Lung (tissue), 12 donors: ENCODE results near the gene CBX4. TPM values are rescaled to one million over a fixed set of nuclear protein-coding genes. Genes with fewer than 3 reads are reported as not detected.
A peak's percentile ranks its signal among the peaks of the same experiment; 100 is the strongest.

Experiments used
- ATAC-seq: fragments of 200-7000 bp; cut with Tn5 transposase; one replicate; pipeline ENCODE4 v1.9.1; 2020; ENCODE audit warnings: moderate number of reproducible peaks; ENCODE audit not compliant: insufficient read depth, low FRiP score
- DNase-seq, 3 donors: peaks; one replicate each; pipeline ENCODE4 v3.0.0-alpha.2; 2013 to 2017
- H3K27ac ChIP-seq, 2 donors: one replicate each; pipeline ENCODE4 v1.5.1; 2013; ENCODE audit warnings: mild to moderate bottlenecking in 2 of 2, moderate library complexity in 2 of 2, control low read depth in 1 of 2, inconsistent platforms in 1 of 2, low read depth in 1 of 2, low read length in 1 of 2
- H3K27me3 ChIP-seq, 3 donors: one replicate each; pipeline ENCODE4 v1.5.1; 2013; ENCODE audit warnings: low read length in 2 of 3; ENCODE audit not compliant: control insufficient read depth in 3 of 3, insufficient read depth in 3 of 3
- H3K36me3 ChIP-seq, 4 donors: one replicate each; pipeline ENCODE4 v1.5.1; 2013; ENCODE audit warnings: low read length in 4 of 4, mild to moderate bottlenecking in 1 of 4, moderate library complexity in 1 of 4; ENCODE audit not compliant: control insufficient read depth in 4 of 4, insufficient read depth in 4 of 4
- H3K4me1 ChIP-seq, 5 donors: one replicate each; pipeline ENCODE4 v1.5.1; 2013; ENCODE audit warnings: low read length in 5 of 5, mild to moderate bottlenecking in 2 of 5, moderate library complexity in 1 of 5; ENCODE audit not compliant: control insufficient read depth in 5 of 5, insufficient read depth in 5 of 5
- H3K4me3 ChIP-seq: one replicate; pipeline ENCODE4 v1.5.1; 2013; ENCODE audit warnings: mild to moderate bottlenecking, control low read depth, moderate library complexity
- H3K9ac ChIP-seq, 2 donors: one replicate each; pipeline ENCODE4 v1.5.1; 2013; ENCODE audit warnings: low read length in 2 of 2, control low read depth in 1 of 2; ENCODE audit not compliant: insufficient read depth in 1 of 2
- H3K9me3 ChIP-seq, 4 donors: one replicate each; pipeline ENCODE4 v1.5.1; 2013; ENCODE audit warnings: low read length in 3 of 4, mild to moderate bottlenecking in 1 of 4, moderate library complexity in 1 of 4; ENCODE audit not compliant: control insufficient read depth in 4 of 4, insufficient read depth in 3 of 4
- WGBS, 2 donors: extraction: QIAGEN DNeasy Blood & Tissue Kit; methylation state at CpG; one replicate each; pipeline ENCODE4 v1.1.7; 2013; 5-methylcytosine and 5-hydroxymethylcytosine counted together
- polyA plus RNA-seq, 2 donors: library from polyadenylated mRNA; stranded (reverse); fragments of 200-250 nt; gene quantifications; one replicate each; pipeline ENCODE4 v1.2.1, GENCODE V29; 2013
- total RNA-seq, 2 donors: library from RNA; depleted of rRNA in 1 of 2; stranded (reverse); fragments of >200 nt in 1 of 2; gene quantifications; one replicate each; pipeline ENCODE4 v1.2.1, GENCODE V29; 2014 to 2021
- TF ChIP-seq, protein P1 (sequence below): IDR thresholded peaks from 2 replicates; pipeline ENCODE4 v1.5.1; 2012; ENCODE audit warnings: mild to moderate bottlenecking; ENCODE audit errors: control extremely low read depth, extremely low read depth
- donor health status: control.
- donor health status: control.
- donor health status: Bipolar disorder and iron deficiency.
- donor health status: healthy.
- donor health status: DM: yes; HTN: yes; CAD: no.

The CBX4 gene
- total and polyA plus RNA-seq, 4 donors = 12.8 to 32.0 (median 17.5) TPM

DNA sequence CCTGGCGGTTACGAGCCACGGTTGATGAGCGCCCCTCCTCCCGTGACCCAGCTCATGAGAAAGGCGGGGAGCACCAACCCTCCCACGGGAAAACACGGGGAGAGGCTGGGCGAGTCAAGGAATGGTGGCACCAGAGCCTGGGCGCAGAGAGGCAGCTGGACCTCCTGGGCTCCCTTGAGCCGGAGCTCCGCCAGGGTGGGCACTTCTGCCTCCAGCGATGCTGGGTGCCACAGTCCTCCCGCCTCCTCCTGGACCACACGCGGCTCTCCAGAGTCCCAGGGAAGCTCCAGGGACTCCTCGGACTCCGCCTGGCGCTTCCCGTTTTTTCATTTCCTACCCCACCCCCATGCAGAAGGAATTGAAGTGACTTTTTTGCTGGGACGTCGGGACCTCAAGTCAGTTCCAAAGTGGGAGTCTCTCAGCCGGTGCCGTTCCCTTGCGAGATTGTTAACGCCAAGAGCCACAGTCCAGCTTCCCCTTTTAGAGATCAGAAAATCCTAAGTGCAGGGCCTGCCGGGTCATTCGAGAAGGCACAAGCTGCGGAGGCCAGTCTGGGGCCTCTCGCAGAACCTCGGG is 35.7 kb downstream of the CBX4 start:
- DNase-seq (no peak), ATAC-seq (no peak)
- Histone ChIP-seq H3K27me3 (peaks cover 20 to 96% (median 91%) of the 10 kb centered on the region in 3 donors), H3K9me3 (peaks cover 0 to 7% (median 0%) of the 10 kb centered on the region in 4 donors), H3K4me1 (peaks cover 0 to 30% (median 5%) of the 10 kb centered on the region in 5 donors), H3K9ac (no peak overlapping the region), H3K36me3 (no peaks in the 10 kb centered on the region), H3K4me3 (no peak overlapping the region), H3K27ac (no peak overlapping the region)
- WGBS, 2 donors = 6 to 8% methylated on average over 31 of the region's 31 CpGs
- TF ChIP-seq, protein P1, sequence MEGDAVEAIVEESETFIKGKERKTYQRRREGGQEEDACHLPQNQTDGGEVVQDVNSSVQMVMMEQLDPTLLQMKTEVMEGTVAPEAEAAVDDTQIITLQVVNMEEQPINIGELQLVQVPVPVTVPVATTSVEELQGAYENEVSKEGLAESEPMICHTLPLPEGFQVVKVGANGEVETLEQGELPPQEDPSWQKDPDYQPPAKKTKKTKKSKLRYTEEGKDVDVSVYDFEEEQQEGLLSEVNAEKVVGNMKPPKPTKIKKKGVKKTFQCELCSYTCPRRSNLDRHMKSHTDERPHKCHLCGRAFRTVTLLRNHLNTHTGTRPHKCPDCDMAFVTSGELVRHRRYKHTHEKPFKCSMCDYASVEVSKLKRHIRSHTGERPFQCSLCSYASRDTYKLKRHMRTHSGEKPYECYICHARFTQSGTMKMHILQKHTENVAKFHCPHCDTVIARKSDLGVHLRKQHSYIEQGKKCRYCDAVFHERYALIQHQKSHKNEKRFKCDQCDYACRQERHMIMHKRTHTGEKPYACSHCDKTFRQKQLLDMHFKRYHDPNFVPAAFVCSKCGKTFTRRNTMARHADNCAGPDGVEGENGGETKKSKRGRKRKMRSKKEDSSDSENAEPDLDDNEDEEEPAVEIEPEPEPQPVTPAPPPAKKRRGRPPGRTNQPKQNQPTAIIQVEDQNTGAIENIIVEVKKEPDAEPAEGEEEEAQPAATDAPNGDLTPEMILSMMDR = no peak

DNA sequence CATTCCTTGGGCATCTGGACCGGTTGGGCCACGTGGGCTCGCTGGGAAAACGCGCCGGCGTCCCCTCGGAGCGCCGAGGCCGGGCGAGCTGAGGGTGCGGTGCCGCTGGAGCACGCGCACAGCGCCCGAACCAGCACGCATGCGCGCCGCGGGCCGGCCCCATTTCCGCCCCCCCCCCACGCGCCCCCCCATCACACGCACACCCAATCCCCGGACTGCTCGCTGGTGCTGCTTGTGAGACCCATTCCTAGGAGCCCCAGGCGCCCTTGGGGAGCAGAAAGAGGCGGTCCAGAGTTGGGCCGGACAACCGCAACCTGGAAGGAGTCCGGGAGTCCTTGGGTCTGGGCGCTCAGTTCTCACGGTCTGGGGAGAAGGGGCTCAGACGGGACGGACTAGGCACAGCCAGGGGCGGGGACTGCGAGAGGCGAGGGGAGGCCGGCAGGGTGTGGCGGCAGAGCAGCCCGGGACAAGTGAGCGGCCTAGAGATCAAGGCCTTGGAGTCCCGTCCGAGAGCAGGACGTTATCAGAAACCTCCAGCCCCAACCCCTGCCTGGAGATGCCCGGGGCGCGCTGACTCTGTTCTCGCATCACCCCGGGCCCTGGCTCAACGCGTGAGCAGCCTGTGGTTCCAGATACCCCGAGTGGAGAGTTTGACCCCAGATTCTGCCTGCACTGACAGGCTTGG is 36.4 kb downstream of the CBX4 start:
- Histone ChIP-seq H3K27ac (no peak overlapping the region), H3K9me3 (peaks cover 0 to 7% (median 0%) of the 10 kb centered on the region in 4 donors), H3K36me3 (no peaks in the 10 kb centered on the region), H3K4me1 (peaks cover 0 to 37% (median 8%) of the 10 kb centered on the region in 5 donors), H3K9ac (no peak overlapping the region), H3K4me3 (no peak overlapping the region), H3K27me3 (peaks cover 20 to 94% (median 88%) of the 10 kb centered on the region in 3 donors)
- TF ChIP-seq, protein P1 = no peak
- DNase-seq (peak in 1 of 3 donors; percentile 27), ATAC-seq (no peak)
- WGBS, 2 donors = 5 to 6% methylated on average over 44 to 57 of the region's 57 CpGs

DNA sequence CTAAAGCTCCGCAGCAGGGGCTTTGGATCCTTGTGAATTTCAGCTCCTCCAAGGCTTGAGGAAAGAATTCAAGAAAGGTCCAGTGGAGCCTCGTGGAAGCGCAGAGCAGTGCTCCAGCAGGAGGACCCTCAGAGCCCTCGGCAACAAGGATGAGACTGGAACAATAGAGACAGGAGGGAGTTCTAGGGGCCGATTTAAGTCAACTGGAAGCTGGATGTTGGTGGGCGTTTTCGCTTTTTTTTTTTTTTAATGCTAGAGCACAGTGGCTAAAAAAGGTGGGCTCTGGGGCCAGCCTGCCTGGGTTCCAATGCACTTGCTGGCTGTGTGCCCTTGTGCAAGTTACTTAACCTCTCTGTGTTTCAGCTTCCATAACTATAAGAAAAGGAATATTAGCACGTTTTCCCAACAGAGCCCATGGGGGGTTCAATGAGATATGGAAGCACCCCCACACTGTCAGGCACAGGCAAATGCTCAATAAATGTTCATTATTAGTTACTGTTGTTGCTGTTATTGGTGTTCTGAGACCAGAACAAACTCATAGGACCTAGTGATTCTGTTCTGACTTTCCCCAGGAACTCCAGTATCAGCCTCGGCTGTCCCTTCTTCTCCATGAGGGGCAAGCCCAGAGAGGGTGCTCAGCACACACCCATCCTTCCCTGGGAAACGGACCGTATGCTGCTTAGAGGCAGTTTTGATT is 37.1 kb downstream of the CBX4 start:
- 7 to 12% methylated on average over 11 of the region's 11 CpGs for WGBS, 2 donors
- Histone ChIP-seq H3K4me3 (no peak overlapping the region), H3K27ac (no peak overlapping the region), H3K27me3 (peaks cover 20 to 87% (median 81%) of the 10 kb centered on the region in 3 donors), H3K9me3 (peaks cover 0 to 4% (median 0%) of the 10 kb centered on the region in 4 donors), H3K4me1 (peaks cover 0 to 39% (median 8%) of the 10 kb centered on the region in 5 donors), H3K36me3 (no peaks in the 10 kb centered on the region), H3K9ac (no peak overlapping the region)
- ATAC-seq (no peak), DNase-seq (no peak)
- TF ChIP-seq, protein P1 = no peak
